IgD-negative memory B cell (primary cell): ENCODE results near the gene RAB6B. TPM values are rescaled to one million over a fixed set of nuclear protein-coding genes. Genes with fewer than 3 reads are reported as not detected.
A peak's percentile ranks its signal among the peaks of the same experiment; 100 is the strongest.

Experiments
- H3K27ac Mint-ChIP-seq, 3 donors: one replicate each; pipeline ENCODE4 v1.8.0; 2020 to 2022; ENCODE audit warnings: mild to moderate bottlenecking in 3 of 3, mixed read lengths in 3 of 3, moderate library complexity in 1 of 3
- H3K27me3 Mint-ChIP-seq: one replicate; pipeline ENCODE4 v1.8.0; 2021; ENCODE audit warnings: mixed read lengths
- H3K36me3 Mint-ChIP-seq: one replicate; pipeline ENCODE4 v1.8.0; 2020; ENCODE audit warnings: mild to moderate bottlenecking, mixed read lengths
- H3K4me1 Mint-ChIP-seq, 3 donors: one replicate each; pipeline ENCODE4 v1.8.0; 2020 to 2022; ENCODE audit warnings: mixed read lengths in 3 of 3, mild to moderate bottlenecking in 1 of 3
- H3K4me3 Mint-ChIP-seq, 4 donors: one replicate each; pipeline ENCODE4 v1.8.0; 2020 to 2022; ENCODE audit warnings: mild to moderate bottlenecking in 4 of 4, mixed read lengths in 4 of 4, moderate library complexity in 3 of 4
- H3K9me3 Mint-ChIP-seq, 3 donors: one replicate each; pipeline ENCODE4 v1.8.0; 2020 to 2021; ENCODE audit warnings: mixed read lengths in 3 of 3, mild to moderate bottlenecking in 1 of 3
- polyA plus RNA-seq: library from polyadenylated mRNA; unstranded; fragments of 300-500 nt; fragmentation: Illumina TruSeq; gene quantifications from one replicate; pipeline ENCODE4 v1.2.3, GENCODE V29; 2021

Gene RAB6B
- polyA plus RNA-seq, 1 donor from 2014 or later = 0.36 TPM

DNA sequence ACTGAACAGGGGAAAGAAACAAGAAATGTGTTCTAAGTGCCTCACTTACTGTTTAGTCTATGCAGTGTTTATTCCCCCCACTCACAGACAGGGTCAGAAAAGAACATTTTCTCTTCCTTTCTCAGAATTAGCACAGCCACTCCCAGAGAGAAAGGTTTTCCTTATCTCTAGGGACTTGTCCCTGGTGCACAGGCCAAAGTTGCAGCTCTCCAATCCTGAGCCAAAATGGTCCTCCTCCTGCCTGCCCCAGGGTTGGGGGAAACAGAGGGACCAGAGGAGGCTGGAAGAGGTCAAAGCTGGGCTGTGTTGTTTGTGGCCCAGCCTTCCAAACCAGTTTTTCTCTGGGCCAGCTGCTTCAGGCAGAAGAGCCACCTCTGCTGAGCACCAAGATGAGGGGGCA is 12.0 kb downstream of the RAB6B start:
- Mint-ChIP-seq H3K4me1 (no peaks in the 10 kb centered on the region), H3K36me3 (no peaks in the 10 kb centered on the region), H3K27ac (peak overlapping the region in 1 of 3 donors; percentile 32), H3K9me3 (peaks cover 2 to 13% (median 7%) of the 10 kb centered on the region in 3 donors), H3K27me3 (peaks cover 3% of the 10 kb centered on the region), H3K4me3 (no peak overlapping the region)

- Mint-ChIP-seq H3K4me1 (no peaks in the 10 kb centered on the region), H3K36me3 (no peaks in the 10 kb centered on the region), H3K27ac (no peak overlapping the region), H3K4me3 (no peak overlapping the region), H3K9me3 (peaks cover 3 to 18% (median 11%) of the 10 kb centered on the region in 3 donors), H3K27me3 (peaks cover 3% of the 10 kb centered on the region)
Observed at GRCh38 chr3:133882986-133883586, 12.6 kb downstream of the RAB6B start.

GRCh38 chr3:133881939-133882825 is 13.5 kb downstream of the RAB6B start:
- H3K27ac Mint-ChIP-seq = peak overlapping the region in 1 of 3 donors; percentile 11
- peaks cover 3 to 22% (median 12%) of the 10 kb centered on the region in 3 donors for H3K9me3 Mint-ChIP-seq
- peak overlapping the region in 1 of 4 donors; percentile 55 for H3K4me3 Mint-ChIP-seq
- H3K36me3 Mint-ChIP-seq = no peaks in the 10 kb centered on the region
- H3K27me3 Mint-ChIP-seq = peaks cover 3% of the 10 kb centered on the region
- no peaks in the 10 kb centered on the region for H3K4me1 Mint-ChIP-seq

GRCh38 chr3:133881492-133881891 is 14.2 kb downstream of the RAB6B start:
- H3K27ac Mint-ChIP-seq = no peak overlapping the region
- H3K4me3 Mint-ChIP-seq = no peak overlapping the region
- H3K27me3 Mint-ChIP-seq = peaks cover 7% of the 10 kb centered on the region
- H3K36me3 Mint-ChIP-seq = no peaks in the 10 kb centered on the region
- peaks cover 3 to 22% (median 14%) of the 10 kb centered on the region in 3 donors for H3K9me3 Mint-ChIP-seq
- H3K4me1 Mint-ChIP-seq = no peaks in the 10 kb centered on the region

DNA sequence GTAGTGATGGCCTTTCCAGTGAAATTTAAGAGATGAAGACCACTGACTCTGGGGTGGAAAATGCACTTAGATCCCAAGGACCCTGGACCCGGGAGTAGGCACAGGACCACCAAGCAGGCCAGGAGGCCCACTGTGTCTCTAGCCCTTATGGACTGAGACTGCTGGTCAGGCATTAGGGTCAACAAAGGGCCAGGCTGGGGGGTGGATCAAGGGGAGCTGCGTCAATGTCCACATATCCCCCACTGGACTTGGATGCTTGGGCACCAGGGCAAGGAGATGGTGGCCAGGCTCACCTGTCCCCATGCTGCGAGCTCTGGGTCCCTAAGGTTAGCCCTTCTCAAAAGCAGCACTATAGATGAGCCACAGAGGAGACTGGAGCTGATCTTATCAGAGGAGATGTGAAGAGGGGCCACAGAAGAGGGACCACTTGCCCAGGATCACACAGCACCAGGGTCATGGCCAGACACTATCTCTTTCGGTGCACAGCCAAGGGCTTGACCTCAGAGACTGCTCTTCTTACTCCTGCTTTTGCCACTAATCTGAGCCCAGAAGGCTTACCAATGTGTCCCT is 14.7 kb downstream of the RAB6B start:
- H3K27me3 Mint-ChIP-seq = peaks cover 7% of the 10 kb centered on the region
- H3K27ac Mint-ChIP-seq = no peak overlapping the region
- H3K9me3 Mint-ChIP-seq = peaks cover 3 to 22% (median 14%) of the 10 kb centered on the region in 3 donors
- no peaks in the 10 kb centered on the region for H3K36me3 Mint-ChIP-seq
- H3K4me1 Mint-ChIP-seq = no peaks in the 10 kb centered on the region
- no peak overlapping the region for H3K4me3 Mint-ChIP-seq

DNA sequence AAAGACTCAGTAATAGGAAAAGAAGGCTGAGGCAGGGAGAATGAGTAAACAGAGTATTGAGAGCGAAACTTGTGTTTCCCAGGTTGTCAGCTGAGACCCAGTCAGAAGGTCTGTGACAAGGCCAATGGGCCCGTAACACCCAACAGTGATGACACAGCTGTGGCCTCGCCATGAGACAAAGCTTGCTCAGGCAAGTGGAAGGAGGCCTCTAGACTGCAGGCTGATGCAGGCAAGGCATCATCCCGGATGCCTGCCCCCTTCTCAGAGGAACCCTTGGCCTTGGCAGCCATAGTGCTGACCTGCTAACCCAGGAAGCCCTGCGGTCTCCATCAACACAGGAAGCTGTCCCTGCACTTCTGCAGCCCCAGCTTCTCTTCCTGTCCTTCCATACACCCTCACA is 15.4 kb downstream of the RAB6B start:
- Mint-ChIP-seq H3K27ac (no peak overlapping the region), H3K4me1 (no peaks in the 10 kb centered on the region), H3K9me3 (peaks cover 3 to 22% (median 14%) of the 10 kb centered on the region in 3 donors), H3K36me3 (no peaks in the 10 kb centered on the region), H3K4me3 (no peak overlapping the region), H3K27me3 (peaks cover 7% of the 10 kb centered on the region)

DNA sequence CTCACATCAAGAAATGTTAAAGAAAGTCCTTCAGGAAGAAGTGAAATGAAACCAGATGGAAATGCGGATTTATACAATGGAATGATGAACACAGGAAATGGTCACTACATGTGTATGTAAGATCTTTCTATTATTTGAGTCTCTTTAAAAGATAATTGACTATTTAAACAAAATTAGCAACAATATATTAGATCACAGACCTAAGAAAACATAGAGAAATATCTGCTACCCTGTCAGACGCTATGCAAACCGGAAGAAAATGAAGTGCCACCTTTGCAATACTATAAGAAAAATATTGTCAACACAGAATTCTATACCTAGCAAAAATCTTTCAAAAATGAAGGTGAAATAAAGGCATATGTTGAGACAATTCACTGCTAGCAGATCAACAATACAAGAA is 17.2 kb downstream of the RAB6B start:
- Mint-ChIP-seq H3K4me1 (no peaks in the 10 kb centered on the region), H3K4me3 (no peak overlapping the region), H3K36me3 (no peaks in the 10 kb centered on the region), H3K27ac (no peak overlapping the region), H3K9me3 (peaks cover 3 to 22% (median 14%) of the 10 kb centered on the region in 3 donors), H3K27me3 (peaks cover 6% of the 10 kb centered on the region)

DNA sequence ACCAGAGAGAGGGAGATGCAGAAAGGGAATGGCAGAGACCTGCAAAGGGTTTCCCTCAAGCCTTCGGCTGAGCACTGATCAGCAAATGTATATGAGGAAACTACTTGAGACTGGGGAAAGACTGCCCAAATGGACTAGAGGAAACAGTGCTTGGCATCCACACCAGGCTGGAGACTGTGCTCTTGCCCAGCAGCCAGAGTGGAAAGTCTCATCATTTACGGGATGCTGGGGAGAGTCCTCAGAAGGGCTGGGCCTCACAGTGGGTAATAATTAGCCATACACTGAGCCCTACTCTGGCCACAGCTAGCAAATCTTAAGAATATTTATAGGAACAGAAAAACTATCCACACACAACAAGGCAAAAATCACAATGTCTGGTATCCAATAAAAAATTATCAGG is 18.5 kb downstream of the RAB6B start:
- no peak overlapping the region for H3K4me3 Mint-ChIP-seq
- peaks cover 6% of the 10 kb centered on the region for H3K27me3 Mint-ChIP-seq
- H3K36me3 Mint-ChIP-seq = no peaks in the 10 kb centered on the region
- peaks cover 3 to 21% (median 13%) of the 10 kb centered on the region in 3 donors for H3K9me3 Mint-ChIP-seq
- H3K27ac Mint-ChIP-seq = no peak overlapping the region
- H3K4me1 Mint-ChIP-seq = no peaks in the 10 kb centered on the region

- Mint-ChIP-seq H3K4me1 (no peaks in the 10 kb centered on the region), H3K36me3 (no peaks in the 10 kb centered on the region), H3K4me3 (no peak overlapping the region), H3K9me3 (peaks cover 3 to 15% (median 7%) of the 10 kb centered on the region in 3 donors), H3K27me3 (peaks cover 11% of the 10 kb centered on the region), H3K27ac (no peak overlapping the region)
Observed at GRCh38 chr3:133874761-133875438, 20.8 kb downstream of the RAB6B start.

- Mint-ChIP-seq H3K4me1 (no peaks in the 10 kb centered on the region), H3K9me3 (peaks cover 3 to 14% (median 7%) of the 10 kb centered on the region in 3 donors), H3K36me3 (no peaks in the 10 kb centered on the region), H3K27me3 (peaks cover 11% of the 10 kb centered on the region), H3K4me3 (no peak overlapping the region), H3K27ac (no peak overlapping the region)
Observed at GRCh38 chr3:133874344-133874743, 21.3 kb downstream of the RAB6B start.

DNA sequence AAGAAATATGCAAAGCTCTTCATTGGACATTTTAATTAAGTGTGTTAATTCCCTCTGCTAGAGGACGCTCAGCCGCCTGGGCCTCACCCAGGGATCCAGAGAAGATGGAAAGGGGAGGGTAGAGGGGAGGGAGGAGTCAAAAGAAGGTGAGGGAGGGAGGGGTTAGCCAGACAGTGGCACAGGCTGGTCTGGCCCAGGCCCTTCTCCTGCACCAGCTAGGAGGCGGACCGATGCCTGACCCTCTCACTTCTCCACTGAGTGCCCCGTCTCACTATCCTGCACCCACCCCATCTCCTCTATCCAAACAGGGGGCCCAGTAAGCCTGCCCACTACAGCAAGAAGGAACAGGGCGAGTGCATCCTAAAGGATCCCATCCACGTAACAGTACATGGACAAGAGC is 22.9 kb downstream of the RAB6B start:
- H3K4me1 Mint-ChIP-seq = no peaks in the 10 kb centered on the region
- H3K9me3 Mint-ChIP-seq = peaks cover 0 to 2% (median 1%) of the 10 kb centered on the region in 3 donors
- no peak overlapping the region for H3K27ac Mint-ChIP-seq
- H3K4me3 Mint-ChIP-seq = no peak overlapping the region
- H3K27me3 Mint-ChIP-seq = peaks cover 13% of the 10 kb centered on the region
- no peaks in the 10 kb centered on the region for H3K36me3 Mint-ChIP-seq

DNA sequence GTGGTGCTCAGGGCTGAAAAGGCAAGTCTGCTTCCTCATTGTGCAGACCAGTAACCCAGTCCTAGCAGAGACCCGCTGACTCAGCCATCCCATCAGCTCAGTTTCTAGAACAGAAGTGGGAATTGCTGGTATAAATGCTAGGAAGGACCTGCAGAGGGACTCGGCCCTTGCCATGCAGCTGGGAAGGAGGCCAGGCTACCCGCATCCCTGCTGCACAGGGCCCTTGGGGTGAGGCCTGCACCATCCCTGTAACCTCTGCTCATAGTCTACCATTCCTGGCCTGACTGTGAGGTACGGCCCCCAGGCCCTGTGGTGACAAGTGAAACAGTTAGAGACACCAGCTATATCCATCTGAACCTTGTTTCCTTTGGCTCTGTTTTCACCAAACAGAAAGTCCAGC is 23.5 kb downstream of the RAB6B start:
- no peak overlapping the region for H3K4me3 Mint-ChIP-seq
- H3K9me3 Mint-ChIP-seq = peaks cover 0 to 2% (median 0%) of the 10 kb centered on the region in 3 donors
- no peaks in the 10 kb centered on the region for H3K4me1 Mint-ChIP-seq
- no peaks in the 10 kb centered on the region for H3K36me3 Mint-ChIP-seq
- no peak overlapping the region for H3K27ac Mint-ChIP-seq
- peaks cover 13% of the 10 kb centered on the region for H3K27me3 Mint-ChIP-seq

DNA sequence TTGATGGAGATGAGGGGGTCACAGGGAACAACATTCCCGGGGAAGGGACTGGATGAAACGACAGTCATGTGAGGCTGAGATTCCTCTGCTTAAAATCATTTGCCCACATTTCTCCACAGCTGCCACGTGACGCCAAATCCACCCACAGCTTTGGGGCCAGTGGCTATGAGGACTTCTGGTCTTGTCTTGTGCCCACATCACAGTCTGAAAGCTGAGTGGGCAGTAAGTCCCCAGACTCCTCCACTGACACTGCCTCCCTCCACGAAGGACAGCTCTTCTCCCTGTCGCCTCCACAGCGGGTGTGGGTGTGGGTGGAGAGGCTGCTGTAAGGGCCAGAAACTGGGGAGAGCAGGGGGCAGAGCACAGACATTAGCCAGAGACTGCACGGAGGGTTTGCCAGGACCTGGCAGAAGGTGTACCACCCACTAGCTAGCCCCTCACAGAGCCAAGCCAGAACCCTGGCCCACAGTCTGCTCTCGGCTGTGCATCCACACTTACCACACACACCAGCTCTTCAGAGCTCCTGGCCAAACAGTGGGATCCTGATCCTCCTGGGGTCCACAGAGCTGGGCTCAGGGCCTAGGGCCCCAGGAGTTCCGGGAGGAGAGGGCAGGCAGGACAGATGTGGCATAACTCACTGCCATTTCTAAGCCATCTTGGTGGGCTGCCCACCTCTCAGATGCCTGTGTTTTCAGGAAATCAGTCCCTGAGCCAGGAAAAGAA is 24.2 kb downstream of the RAB6B start:
- peaks cover 9% of the 10 kb centered on the region for H3K27me3 Mint-ChIP-seq
- no peaks in the 10 kb centered on the region for H3K9me3 Mint-ChIP-seq
- H3K36me3 Mint-ChIP-seq = no peaks in the 10 kb centered on the region
- H3K4me1 Mint-ChIP-seq = no peaks in the 10 kb centered on the region
- no peak overlapping the region for H3K4me3 Mint-ChIP-seq
- H3K27ac Mint-ChIP-seq = no peak overlapping the region

- Mint-ChIP-seq H3K36me3 (no peaks in the 10 kb centered on the region), H3K4me3 (no peak overlapping the region), H3K27ac (no peak overlapping the region), H3K4me1 (no peaks in the 10 kb centered on the region), H3K9me3 (no peaks in the 10 kb centered on the region), H3K27me3 (peaks cover 10% of the 10 kb centered on the region)
Observed at GRCh38 chr3:133870822-133871221, 24.9 kb downstream of the RAB6B start.
